AG09319 (cell line): ENCODE results near the gene SLC17A7.
"Not testable (repeated sequence)": the region's sequence is repeated elsewhere in the genome, so short reads cannot be mapped to it uniquely, and the experiment has no call there.

ENCODE experiments used
- DNase-seq: peaks from one replicate; pipeline ENCODE4 v3.0.0-alpha.2; 2010; ENCODE audit warnings: low read depth; ENCODE audit errors: extremely low read depth
- TF ChIP-seq, protein P1 (sequence below): IDR thresholded peaks from 2 replicates; pipeline ENCODE4 v1.5.1; 2011; ENCODE audit warnings: low read depth, mild to moderate bottlenecking, inconsistent platforms, low read length, moderate library complexity

The SLC17A7 gene

DNA sequence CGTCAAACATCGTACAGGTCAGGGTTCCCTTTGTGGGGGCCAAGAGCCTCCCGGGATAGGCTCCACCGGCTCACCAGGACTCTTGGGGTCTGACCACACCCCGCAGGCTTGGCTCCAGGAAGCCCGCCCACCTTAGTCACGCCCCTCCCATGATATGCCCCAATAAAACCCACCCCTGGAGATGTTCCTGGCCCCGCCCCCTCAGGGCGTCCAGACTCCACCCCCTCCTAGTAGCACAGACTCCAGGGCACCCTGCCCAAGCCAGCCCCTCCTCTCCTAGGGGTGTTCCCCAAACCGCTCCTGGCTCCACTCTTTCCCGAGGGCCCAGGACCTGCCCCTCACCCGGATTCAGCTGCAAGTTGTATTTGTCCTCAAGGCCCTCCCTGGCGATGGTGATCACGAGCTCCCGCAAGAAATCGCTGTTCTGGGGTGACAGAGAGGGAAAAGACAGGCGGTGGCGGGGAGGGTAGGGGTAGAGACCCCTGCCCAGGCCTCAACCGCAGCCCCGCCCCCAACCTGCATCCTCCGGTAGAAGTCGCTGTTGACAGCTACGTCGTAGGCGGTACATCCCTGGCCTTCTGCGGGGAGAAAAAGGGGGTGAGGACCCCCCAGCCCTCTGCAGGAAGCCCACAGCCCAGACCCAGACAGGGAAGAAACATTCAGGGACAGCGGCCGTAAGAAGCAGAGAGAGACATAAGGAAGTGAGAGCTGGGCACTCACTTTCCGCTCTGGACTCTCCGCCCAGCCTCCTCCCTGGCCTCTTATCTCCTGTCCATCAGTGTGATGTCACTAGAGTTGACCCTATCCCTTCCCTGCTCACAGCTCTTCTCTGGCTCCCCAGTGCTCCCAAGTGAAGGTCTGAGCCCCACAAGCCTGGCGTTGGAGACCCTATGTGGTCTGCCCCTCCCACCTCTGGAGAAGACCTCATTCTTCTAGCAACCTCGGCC lies 6.4 kb upstream of the SLC17A7 start:
- no peak for DNase-seq
- TF ChIP-seq, protein P1, sequence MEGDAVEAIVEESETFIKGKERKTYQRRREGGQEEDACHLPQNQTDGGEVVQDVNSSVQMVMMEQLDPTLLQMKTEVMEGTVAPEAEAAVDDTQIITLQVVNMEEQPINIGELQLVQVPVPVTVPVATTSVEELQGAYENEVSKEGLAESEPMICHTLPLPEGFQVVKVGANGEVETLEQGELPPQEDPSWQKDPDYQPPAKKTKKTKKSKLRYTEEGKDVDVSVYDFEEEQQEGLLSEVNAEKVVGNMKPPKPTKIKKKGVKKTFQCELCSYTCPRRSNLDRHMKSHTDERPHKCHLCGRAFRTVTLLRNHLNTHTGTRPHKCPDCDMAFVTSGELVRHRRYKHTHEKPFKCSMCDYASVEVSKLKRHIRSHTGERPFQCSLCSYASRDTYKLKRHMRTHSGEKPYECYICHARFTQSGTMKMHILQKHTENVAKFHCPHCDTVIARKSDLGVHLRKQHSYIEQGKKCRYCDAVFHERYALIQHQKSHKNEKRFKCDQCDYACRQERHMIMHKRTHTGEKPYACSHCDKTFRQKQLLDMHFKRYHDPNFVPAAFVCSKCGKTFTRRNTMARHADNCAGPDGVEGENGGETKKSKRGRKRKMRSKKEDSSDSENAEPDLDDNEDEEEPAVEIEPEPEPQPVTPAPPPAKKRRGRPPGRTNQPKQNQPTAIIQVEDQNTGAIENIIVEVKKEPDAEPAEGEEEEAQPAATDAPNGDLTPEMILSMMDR, result no peak

DNA sequence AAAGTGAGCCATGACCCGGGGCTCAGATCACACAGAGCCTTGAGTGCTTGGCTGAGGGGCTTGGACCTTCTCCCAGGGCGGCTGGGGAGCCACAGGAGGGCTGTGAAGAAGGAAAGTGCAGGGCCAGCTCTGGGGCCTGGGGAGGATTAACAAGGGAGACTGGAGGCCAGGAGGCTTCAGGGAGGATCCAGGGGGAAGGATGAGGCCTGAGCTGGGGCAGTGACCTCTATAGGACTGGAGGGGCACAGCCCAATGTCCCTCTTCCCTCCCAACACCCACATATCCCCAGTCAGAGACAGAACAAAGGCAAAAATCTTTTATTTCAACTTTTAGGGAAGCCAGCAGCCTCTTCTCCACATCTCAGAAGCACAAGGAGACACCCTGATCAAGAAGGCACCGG lies 4.7 kb upstream of the SLC17A7 start:
- TF ChIP-seq, protein P1, result no peak
- no peak for DNase-seq

DNA sequence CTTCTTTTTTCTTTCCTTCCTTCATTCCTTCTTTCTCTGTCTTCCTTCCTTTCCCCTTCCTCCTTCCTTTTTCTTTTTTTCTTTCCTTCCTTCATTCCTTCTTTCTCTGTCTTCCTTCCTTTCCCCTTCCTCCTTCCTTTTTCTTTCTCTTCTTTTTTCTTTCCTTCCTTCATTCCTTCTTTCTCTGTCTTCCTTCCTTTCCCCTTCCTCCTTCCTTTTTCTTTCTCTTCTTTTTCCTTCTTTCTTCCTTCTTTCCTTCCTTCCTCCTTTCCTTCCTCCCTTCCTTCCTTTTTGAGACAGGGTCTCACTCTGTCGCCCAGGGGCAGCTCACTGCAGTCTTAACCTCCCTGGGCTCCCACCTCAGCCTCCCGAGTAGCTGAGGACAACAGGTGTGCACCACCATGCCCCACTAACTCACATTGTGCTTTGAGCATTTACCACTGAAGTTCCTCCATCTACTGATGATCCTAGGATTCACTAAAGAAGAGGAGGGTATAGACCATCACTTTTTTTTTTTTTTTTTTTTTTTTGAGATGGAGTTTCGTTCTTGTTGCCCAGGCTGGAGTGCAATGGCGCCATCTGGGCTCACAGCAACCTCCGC lies 2.9 kb upstream of the SLC17A7 start:
- DNase-seq, result not testable (repeated sequence)

DNA sequence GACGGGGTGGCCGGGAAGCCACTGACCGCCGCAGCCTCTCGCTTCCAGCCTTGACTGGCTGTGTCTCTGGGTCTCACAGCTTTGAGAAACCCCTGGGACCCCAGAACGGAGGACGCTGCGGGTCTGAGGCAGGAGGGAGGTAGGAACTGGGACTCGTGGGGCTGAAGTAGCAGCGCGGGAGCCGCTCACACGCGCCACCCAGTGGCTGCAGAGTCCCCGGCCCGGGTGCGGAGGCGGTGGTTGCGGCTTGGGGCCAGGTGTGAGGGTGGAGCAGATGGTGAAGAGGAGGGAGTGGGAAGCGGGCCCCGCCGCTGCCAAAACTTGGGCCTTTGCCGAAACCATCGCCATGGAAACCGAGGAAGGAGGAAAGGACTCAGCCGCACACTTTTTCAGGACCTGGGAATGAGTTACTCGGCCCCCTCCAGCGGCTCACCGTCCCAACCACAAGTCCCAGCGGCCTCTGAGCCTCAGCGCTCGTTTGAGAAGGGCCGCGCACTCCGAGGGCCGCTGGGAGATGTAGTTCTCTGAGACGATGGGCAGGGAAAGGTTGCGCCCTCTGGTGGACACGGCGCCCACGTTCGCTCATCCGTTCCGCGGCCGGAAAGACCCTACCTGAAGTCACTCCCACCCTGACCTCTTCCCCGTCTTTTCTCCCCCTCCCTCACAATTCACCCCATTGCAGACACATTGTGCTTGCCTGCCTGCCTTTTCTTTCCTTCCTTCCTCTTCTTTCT lies 2.2 kb upstream of the SLC17A7 start:
- TF ChIP-seq, protein P1, result peak; percentile 91

DNA sequence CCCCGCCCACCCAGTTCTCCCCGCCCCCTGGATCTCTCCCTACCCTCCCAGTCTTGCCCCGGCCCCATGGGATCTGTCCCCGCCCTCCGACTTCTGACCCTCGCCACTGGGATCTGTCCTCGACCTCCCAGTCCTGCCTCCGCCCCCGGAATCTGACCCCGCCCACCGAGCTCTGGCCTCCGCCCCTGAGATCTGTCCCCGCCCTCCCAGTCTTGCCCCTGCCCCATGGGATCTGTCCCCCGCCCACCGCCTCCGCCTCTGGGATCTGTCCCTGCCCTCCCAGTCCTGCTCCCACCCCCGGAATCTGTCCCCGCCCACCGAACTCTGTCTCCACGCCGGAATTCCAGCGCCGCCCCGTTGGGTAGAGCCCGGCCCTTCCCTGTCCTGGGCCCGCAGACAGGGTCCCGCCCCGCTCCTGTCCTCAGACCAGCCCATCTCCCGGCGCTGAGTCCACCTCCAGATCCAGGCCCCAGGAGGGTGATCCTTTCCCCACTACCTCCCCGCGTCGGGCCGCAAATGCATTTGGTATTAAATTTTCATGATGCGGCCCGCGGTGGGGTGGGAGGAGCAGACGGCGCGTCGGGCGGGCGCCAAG lies 1.5 kb upstream of the SLC17A7 start:
- peak; percentile 50 for DNase-seq
- TF ChIP-seq, protein P1, result no peak

More for the DNA sequence above, 2.2 kb upstream of the SLC17A7 start:
- peak; percentile 84 for DNase-seq

DNA sequence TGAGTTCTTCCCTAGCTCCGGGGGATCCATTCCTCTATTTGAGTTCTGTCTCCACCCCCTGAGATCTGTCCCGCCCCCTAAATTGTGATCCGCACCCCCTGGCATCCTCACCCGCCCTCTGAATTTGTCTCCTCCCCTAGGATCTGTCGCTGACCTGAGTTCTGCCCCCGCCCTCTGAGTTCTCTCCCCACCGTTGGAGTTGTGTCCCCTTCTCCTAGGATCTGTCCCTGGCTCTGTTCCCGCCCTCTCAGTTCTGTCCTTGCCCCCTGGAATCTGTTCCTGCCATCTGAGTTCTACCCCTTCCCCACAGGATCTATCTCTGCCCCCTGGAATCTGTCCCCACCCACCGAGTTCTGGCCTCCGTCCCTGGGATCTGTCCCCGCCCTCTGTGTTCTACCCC lies 1.0 kb upstream of the SLC17A7 start:
- TF ChIP-seq, protein P1, result no peak

DNA sequence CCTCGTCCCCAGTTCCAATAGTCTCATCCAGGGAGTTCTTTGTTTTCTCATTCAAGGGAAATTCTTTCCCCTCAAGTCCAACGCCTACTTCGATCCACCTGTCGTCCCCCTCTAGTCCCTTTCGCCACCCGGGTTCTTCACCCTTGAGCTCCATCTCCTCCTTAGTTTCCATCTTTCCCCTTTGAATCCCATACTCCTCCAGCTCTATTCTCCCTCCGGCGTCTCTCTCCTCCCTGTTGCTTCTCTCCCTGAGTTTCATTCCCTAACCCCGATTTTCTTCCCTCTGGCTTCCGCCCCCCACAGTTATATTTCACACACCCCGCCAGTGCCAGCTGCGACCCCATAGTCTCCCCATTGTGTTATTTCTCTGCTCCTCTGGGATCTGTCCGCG lies 628 bp upstream of the SLC17A7 start:
- DNase-seq, result no peak
- TF ChIP-seq, protein P1, result no peak

More for the DNA sequence above, 1.0 kb upstream of the SLC17A7 start:
- no peak for DNase-seq
